A549 (cell line): ENCODE measurements around the gene P2RY1. TPM values are rescaled to one million over a fixed set of nuclear protein-coding genes. Genes with fewer than 3 reads are reported as not detected.
A peak's percentile ranks its signal among the peaks of the same experiment; 100 is the strongest.

Source experiments
- ATAC-seq, 2 experiments: fragments of 200-7000 bp in 1 of 2; fragments of >200 bp in 1 of 2; cut with Nextera tagmentation in 1 of 2; cut with Tn5 transposase in 1 of 2; 3 replicates each; pipeline versions ENCODE4 v1.8.0 to v1.9.1; 2018 to 2020; ENCODE audit warnings: mild to moderate bottlenecking in 1 of 2, moderate library complexity in 1 of 2
- CTCF ChIA-PET: fragments of 300-600 bp; sonication (Branson Sonifier 250); formaldehyde crosslinking; extraction: SDS; loops from one replicate; lab custom pipeline; 2021; ENCODE audit warnings: antibody characterized with exemption, inconsistent platforms; lab: Yijun Ruan, JAX
- POLR2A ChIA-PET: fragments of 350-600 bp; formaldehyde crosslinking; extraction: SDS; loops from one replicate; lab custom pipeline; 2021; ENCODE audit warnings: antibody characterized with exemption, inconsistent platforms; lab: Yijun Ruan, JAX
- DNase-seq, 2 experiments: peaks; one replicate each; pipeline versions ENCODE4 v3.0.0 to v3.0.0-alpha.2; 2011 to 2016; ENCODE audit warnings: low read depth in 1 of 2, low spot score in 1 of 2
- FAIRE-seq: peaks from 2 replicates; lab custom pipeline; 2011; peaks lifted over from hg19 to GRCh38; lab: Jason Lieb, UNC
- H3K27ac ChIP-seq, 2 experiments: fragments of >200 bp; sonication (Bioruptor Twin); formaldehyde crosslinking; 3 replicates each; pipeline ENCODE4 v1.5.1; 2016 to 2017
- H3K4me1 ChIP-seq: fragments of >200 bp; sonication (Bioruptor Twin); formaldehyde crosslinking; 3 replicates; pipeline ENCODE4 v1.6.1; 2016
- H3K4me2 ChIP-seq: fragments of >200 bp; sonication (Bioruptor Twin); formaldehyde crosslinking; 3 replicates; pipeline ENCODE4 v1.6.1; 2016
- H3K4me3 ChIP-seq: fragments of >200 bp; sonication (Bioruptor Twin); formaldehyde crosslinking; 3 replicates; pipeline ENCODE4 v1.5.1; 2016
- H3K9me3 ChIP-seq: fragments of >200 bp; sonication (Bioruptor Twin); formaldehyde crosslinking; 3 replicates; pipeline ENCODE4 v1.6.1; 2016
- BCL3 ChIP-seq: fragments of >200 bp; sonication (Bioruptor Twin); formaldehyde crosslinking; IDR thresholded peaks from 3 replicates; pipeline ENCODE4 v1.6.1; 2016
- CBX2 ChIP-seq: fragments of 200-600 bp; sonication (generic); IDR thresholded peaks from 2 replicates; pipeline ENCODE4 v1.6.1; 2016; ENCODE audit warnings: low read depth, mild to moderate bottlenecking, borderline replicate concordance
- CEBPB ChIP-seq, 2 experiments: fragments of >200 bp in 1 of 2; sonication (Bioruptor Twin) in 1 of 2; formaldehyde crosslinking in 1 of 2; IDR thresholded peaks; 2 replicates each; pipeline ENCODE4 v1.6.1; 2012 to 2016
- CHD2 ChIP-seq: fragments of 150-350 bp; IDR thresholded peaks from 2 replicates; pipeline ENCODE4 v1.6.1; 2014; ENCODE audit warnings: low read length; ENCODE audit not compliant: partially characterized antibody
- CHD4 ChIP-seq: fragments of 200-600 bp; sonication (generic); IDR thresholded peaks from 2 replicates; pipeline ENCODE4 v1.6.1; 2016; ENCODE audit warnings: antibody characterized with exemption, mild to moderate bottlenecking, borderline replicate concordance
- CTCF ChIP-seq: fragments of >200 bp; sonication (Bioruptor Twin); formaldehyde crosslinking; IDR thresholded peaks from 3 replicates; pipeline ENCODE4 v1.5.1; 2016
- EP300 ChIP-seq, 2 experiments: fragments of >200 bp; sonication (Bioruptor Twin); formaldehyde crosslinking; IDR thresholded peaks; 2 replicates in 1 of 2; 3 replicates in 1 of 2; pipeline ENCODE4 v1.6.1; 2016 to 2017
- FOSL2 ChIP-seq, 2 experiments: fragments of 450-650 bp in 1 of 2; fragments of >200 bp in 1 of 2; sonication (Bioruptor Twin) in 1 of 2; formaldehyde crosslinking; IDR thresholded peaks; 2 replicates each; pipeline versions ENCODE4 v1.5.0 to v1.6.1; 2016 to 2020; ENCODE audit warnings: mild to moderate bottlenecking in 1 of 2, moderate library complexity in 1 of 2
- HOXA7 ChIP-seq: fragments of 250-450 bp; sonication (Bioruptor Pico); IDR thresholded peaks from 2 replicates; pipeline ENCODE4 v1.5.0; 2020; ENCODE audit warnings: mild to moderate bottlenecking, moderate library complexity
- HOXB13 ChIP-seq: fragments of 250-450 bp; sonication (Bioruptor Pico); IDR thresholded peaks from 2 replicates; pipeline ENCODE4 v1.5.0; 2020; ENCODE audit warnings: low read depth, mild to moderate bottlenecking, moderate library complexity
- HOXB5 ChIP-seq: fragments of 250-450 bp; sonication (Bioruptor Pico); IDR thresholded peaks from 2 replicates; pipeline ENCODE4 v1.5.0; 2020; ENCODE audit warnings: mild to moderate bottlenecking, moderate library complexity
- KDM1A ChIP-seq: fragments of 200-600 bp; sonication (generic); IDR thresholded peaks from 2 replicates; pipeline ENCODE4 v1.6.1; 2016; ENCODE audit warnings: low read depth, mild to moderate bottlenecking
- MAFK ChIP-seq: fragments of 450-650 bp; IDR thresholded peaks from 2 replicates; pipeline ENCODE4 v1.6.1; 2014; ENCODE audit not compliant: partially characterized antibody
- NPAS2 ChIP-seq: fragments of 250-450 bp; sonication (Bioruptor Pico); IDR thresholded peaks from 2 replicates; pipeline ENCODE4 v1.8.0; 2022; ENCODE audit warnings: mild to moderate bottlenecking, moderate library complexity, borderline replicate concordance
- PHF8 ChIP-seq: fragments of 200-600 bp; sonication (generic); IDR thresholded peaks from 2 replicates; pipeline ENCODE4 v1.6.1; 2016; ENCODE audit warnings: low read depth, mild to moderate bottlenecking, antibody characterized with exemption, moderate library complexity, borderline replicate concordance
- POLR2AphosphoS2 ChIP-seq: conservative IDR thresholded peaks from 2 replicates; pipeline ENCODE4 v1.6.1; 2012; ENCODE audit warnings: low read length, improper control_type of control experiment, inconsistent platforms
- RAD21 ChIP-seq, 2 experiments: fragments of >200 bp in 1 of 2; sonication (Bioruptor Twin) in 1 of 2; formaldehyde crosslinking in 1 of 2; IDR thresholded peaks in 1 of 2; conservative IDR thresholded peaks in 1 of 2; 2 replicates in 1 of 2; 3 replicates in 1 of 2; pipeline ENCODE4 v1.6.1; 2012 to 2018; ENCODE audit warnings: inconsistent platforms in 1 of 2
- RARB ChIP-seq: fragments of 250-450 bp; sonication (Bioruptor Pico); IDR thresholded peaks from 2 replicates; pipeline ENCODE4 v1.8.0; 2021; ENCODE audit warnings: mild to moderate bottlenecking, moderate library complexity
- RNF2 ChIP-seq: fragments of 200-600 bp; sonication (generic); IDR thresholded peaks from 2 replicates; pipeline ENCODE4 v1.6.1; 2016; ENCODE audit warnings: low read depth, mild to moderate bottlenecking, antibody characterized with exemption, moderate library complexity, borderline replicate concordance
- SMC3 ChIP-seq: fragments of >200 bp; sonication (Bioruptor Twin); formaldehyde crosslinking; IDR thresholded peaks from 3 replicates; pipeline ENCODE4 v1.6.1; 2018; ENCODE audit warnings: inconsistent platforms
- SREBF2 ChIP-seq: fragments of 450-650 bp; IDR thresholded peaks from 2 replicates; pipeline ENCODE4 v1.6.1; 2014; ENCODE audit warnings: mild to moderate bottlenecking, moderate library complexity
- TP53 ChIP-seq: fragments of 250-450 bp; sonication (Bioruptor Pico); IDR thresholded peaks from 2 replicates; pipeline ENCODE4 v1.5.0; 2021; ENCODE audit warnings: mild to moderate bottlenecking, moderate library complexity
- ZFP36 ChIP-seq: fragments of 450-650 bp; IDR thresholded peaks from 2 replicates; pipeline ENCODE4 v1.6.1; 2014; ENCODE audit warnings: borderline replicate concordance; ENCODE audit not compliant: partially characterized antibody
- WGBS: methylation state at CpG from one replicate; pipeline ENCODE4 v1.1.6; 2017; ENCODE audit errors: missing lambda C conversion rate; 5-methylcytosine and 5-hydroxymethylcytosine counted together
- polyA plus RNA-seq, 4 experiments: library from polyadenylated mRNA; depleted of rRNA in 3 of 4; stranded (reverse); fragments of >200 nt; fragmentation: RNase III in 1 of 4; extraction: RNeasy Plus Mini Kit Qiagen cat#74134 plus additional on column Dnase treatment in 1 of 4; gene quantifications; 2 replicates in 3 of 4; 3 replicates in 1 of 4; pipeline ENCODE4 v1.2.3, GENCODE V29; 2011 to 2017
- TF ChIP-seq, protein P1 (sequence below): IDR thresholded peaks from 2 replicates; pipeline ENCODE4 v1.6.1; 2012
- TF ChIP-seq, protein P2 (sequence below): IDR thresholded peaks from 2 replicates; pipeline ENCODE4 v1.6.1; 2012; ENCODE audit warnings: low read depth, borderline replicate concordance
- TF ChIP-seq, protein P3 (sequence below): fragments of 150-350 bp; IDR thresholded peaks from 2 replicates; pipeline ENCODE4 v1.6.1; 2014; ENCODE audit warnings: low read depth, mild to moderate bottlenecking, low read length

P2RY1 gene
- polyA plus RNA-seq, 2 of the 4 experiments (the other 2 are of a cell fraction), result 0.17 to 0.35 TPM

GRCh38 chr3:152790651-152791387 is 44.1 kb upstream of the P2RY1 start:
- FAIRE-seq (no peak), DNase-seq (no peak), ATAC-seq (no peak)
- Histone ChIP-seq H3K27ac (no peak overlapping the region), H3K4me2 (no peak overlapping the region), H3K4me3 (no peak overlapping the region), H3K9me3 (no peaks in the 10 kb centered on the region), H3K4me1 (no peaks in the 10 kb centered on the region)
- POLR2A ChIA-PET, result no interaction called here
- CTCF ChIA-PET, result no interaction called here
- WGBS, result 35% methylated on average over 5 of the region's 5 CpGs
- TF ChIP-seq MAFK, result peak; percentile 7
- no peak for TF ChIP-seq RNF2

DNA sequence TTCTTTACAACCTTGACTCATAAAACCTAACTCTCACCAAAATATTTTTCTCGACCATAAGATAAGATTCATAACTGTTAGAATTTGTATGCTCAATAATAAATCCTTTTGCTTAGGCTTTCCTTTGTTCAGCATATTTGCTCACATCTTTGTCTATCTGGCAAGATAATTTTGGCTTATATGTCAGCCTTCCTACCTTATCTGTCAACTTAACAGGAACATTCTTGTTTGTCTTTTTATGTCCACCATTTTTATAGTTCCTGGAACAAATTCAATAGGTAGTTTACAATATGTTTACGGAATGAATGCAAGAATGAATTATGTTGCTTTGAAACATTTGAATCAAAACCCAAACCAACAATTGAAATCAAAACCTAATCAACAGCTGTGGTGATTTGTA is 41.0 kb upstream of the P2RY1 start:
- no peaks in the 10 kb centered on the region for H3K4me1 ChIP-seq
- FAIRE-seq (no peak), ATAC-seq (no peak)
- POLR2A ChIA-PET, result no interaction called here
- H3K4me3 ChIP-seq, result no peak overlapping the region
- TF ChIP-seq HOXA7 (CRISPR knock-in tag) (no peak), CHD4 (no peak), HOXB13 (CRISPR knock-in tag) (no peak), SMC3 (no peak), SREBF2 (no peak), NPAS2 (CRISPR knock-in tag) (no peak), CBX2 (no peak), HOXB5 (CRISPR knock-in tag) (no peak), CHD2 (no peak), CEBPB (IDR thresholded peaks at IDR 0.05) (no peak), MAFK (no peak), POLR2AphosphoS2 (no peak), FOSL2 (IDR thresholded peaks at IDR 0.05) (no peak), FOSL2 (CRISPR knock-in tag; IDR thresholded peaks at IDR 0.05) (no peak), CTCF (no peak), TP53 (CRISPR knock-in tag) (no peak)
- TF ChIP-seq, protein P1, sequence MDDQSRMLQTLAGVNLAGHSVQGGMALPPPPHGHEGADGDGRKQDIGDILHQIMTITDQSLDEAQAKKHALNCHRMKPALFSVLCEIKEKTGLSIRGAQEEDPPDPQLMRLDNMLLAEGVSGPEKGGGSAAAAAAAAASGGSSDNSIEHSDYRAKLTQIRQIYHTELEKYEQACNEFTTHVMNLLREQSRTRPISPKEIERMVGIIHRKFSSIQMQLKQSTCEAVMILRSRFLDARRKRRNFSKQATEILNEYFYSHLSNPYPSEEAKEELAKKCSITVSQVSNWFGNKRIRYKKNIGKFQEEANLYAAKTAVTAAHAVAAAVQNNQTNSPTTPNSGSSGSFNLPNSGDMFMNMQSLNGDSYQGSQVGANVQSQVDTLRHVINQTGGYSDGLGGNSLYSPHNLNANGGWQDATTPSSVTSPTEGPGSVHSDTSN, result no peak
- TF ChIP-seq, protein P2, sequence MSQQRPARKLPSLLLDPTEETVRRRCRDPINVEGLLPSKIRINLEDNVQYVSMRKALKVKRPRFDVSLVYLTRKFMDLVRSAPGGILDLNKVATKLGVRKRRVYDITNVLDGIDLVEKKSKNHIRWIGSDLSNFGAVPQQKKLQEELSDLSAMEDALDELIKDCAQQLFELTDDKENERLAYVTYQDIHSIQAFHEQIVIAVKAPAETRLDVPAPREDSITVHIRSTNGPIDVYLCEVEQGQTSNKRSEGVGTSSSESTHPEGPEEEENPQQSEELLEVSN, result no peak
- TF ChIP-seq, all 56 proteins: peak for 0
- Histone ChIP-seq H3K9me3 (no peaks in the 10 kb centered on the region), H3K4me2 (no peak overlapping the region), H3K27ac (no peak overlapping the region)
- CTCF ChIA-PET, result interaction anchor here (1.8 kb wide), 1 partner anchor 14 kb away, joined by 4 read pairs; no protein-coding TSS in a partner anchor
- WGBS, result 18% methylated on average over 2 of the region's 2 CpGs
- no peak for DNase-seq

- 37% methylated on average over 4 of the region's 4 CpGs for WGBS
- H3K4me2 ChIP-seq, result no peak overlapping the region
- H3K27ac ChIP-seq, result no peak overlapping the region
- DNase-seq, result no peak
- POLR2A ChIA-PET, result no interaction called here
- no peak for ATAC-seq
- no peaks in the 10 kb centered on the region for H3K9me3 ChIP-seq
- no peaks in the 10 kb centered on the region for H3K4me1 ChIP-seq
- CTCF ChIA-PET, result interaction anchor here (0.6 to 1.1 kb wide), 3 partner anchors 20 to 1570 kb away, joined by 3 read pairs; no protein-coding TSS in a partner anchor
- no peak overlapping the region for H3K4me3 ChIP-seq
- FAIRE-seq, result no peak
- TF ChIP-seq PHF8 (no peak), EP300 (IDR thresholded peaks at IDR 0.05) (no peak), RARB (CRISPR knock-in tag) (no peak), CHD4 (no peak), ZFP36 (no peak), SREBF2 (no peak), KDM1A (no peak), RAD21 (conservative IDR thresholded peaks at IDR 0.05 in 1 of 2, IDR thresholded peaks at IDR 0.05 in 1 of 2) (no peak), BCL3 (no peak), CBX2 (no peak), SMC3 (no peak), HOXB13 (CRISPR knock-in tag) (no peak)
- TF ChIP-seq, protein P3, sequence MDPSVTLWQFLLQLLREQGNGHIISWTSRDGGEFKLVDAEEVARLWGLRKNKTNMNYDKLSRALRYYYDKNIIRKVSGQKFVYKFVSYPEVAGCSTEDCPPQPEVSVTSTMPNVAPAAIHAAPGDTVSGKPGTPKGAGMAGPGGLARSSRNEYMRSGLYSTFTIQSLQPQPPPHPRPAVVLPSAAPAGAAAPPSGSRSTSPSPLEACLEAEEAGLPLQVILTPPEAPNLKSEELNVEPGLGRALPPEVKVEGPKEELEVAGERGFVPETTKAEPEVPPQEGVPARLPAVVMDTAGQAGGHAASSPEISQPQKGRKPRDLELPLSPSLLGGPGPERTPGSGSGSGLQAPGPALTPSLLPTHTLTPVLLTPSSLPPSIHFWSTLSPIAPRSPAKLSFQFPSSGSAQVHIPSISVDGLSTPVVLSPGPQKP, result no peak
Measured at GRCh38 chr3:152797751-152798432, 37.0 kb upstream of the P2RY1 start.
